ENCODE measurements around the gene HDDC3. TPM values are rescaled to one million over a fixed set of nuclear protein-coding genes. Genes with fewer than 3 reads are reported as not detected.
"Not testable (repeated sequence)": the region's sequence is repeated elsewhere in the genome, so short reads cannot be mapped to it uniquely, and the experiment has no call there.

The HDDC3 gene
- total RNA-seq, 1 donor from 2014 or later = 16.7 TPM

GRCh38 chr15:90929246-90930019 lies 2.9 kb downstream of the HDDC3 start:
- DNase-seq = peak; percentile 12

DNA sequence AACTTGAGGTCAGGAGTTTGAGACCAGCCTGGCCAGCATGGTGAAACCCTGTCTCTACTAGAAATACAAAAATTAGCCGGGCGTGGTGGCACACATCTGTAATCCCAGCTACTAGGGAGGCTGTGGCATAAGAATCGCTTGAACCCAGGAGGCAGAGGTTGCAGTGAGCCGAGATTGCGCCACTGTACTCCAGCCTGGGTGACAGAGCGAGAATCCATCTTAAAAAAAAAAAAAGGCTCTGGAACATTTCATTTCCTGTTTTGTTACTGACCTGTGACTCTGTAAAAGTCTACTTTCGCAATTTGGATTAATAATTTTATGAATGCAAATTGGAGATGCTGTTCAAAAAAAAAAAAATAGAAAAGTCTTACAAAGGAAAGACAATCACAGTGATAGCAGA lies 4.2 kb downstream of the HDDC3 start:
- DNase-seq = not testable (repeated sequence)

DNA sequence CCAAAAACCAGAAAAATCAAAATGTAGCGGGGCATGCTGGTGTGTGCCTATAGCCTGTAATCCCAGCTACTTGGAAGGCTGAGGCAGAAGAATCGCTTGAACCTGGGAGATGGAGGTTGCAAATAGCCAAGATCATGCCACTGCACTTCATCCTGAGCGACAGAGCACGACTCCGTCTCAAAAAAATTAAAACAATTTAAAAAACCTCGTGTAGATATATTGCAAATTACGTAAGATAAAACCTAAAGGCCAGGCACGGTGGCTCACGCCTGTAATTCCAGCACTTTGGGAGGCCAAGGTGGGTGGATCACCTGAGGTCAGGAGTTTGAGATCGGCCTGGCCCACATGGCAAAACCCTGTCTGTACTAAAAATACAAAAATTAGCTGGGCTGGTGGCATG lies 5.6 kb downstream of the HDDC3 start:
- not testable (repeated sequence) for DNase-seq

DNA sequence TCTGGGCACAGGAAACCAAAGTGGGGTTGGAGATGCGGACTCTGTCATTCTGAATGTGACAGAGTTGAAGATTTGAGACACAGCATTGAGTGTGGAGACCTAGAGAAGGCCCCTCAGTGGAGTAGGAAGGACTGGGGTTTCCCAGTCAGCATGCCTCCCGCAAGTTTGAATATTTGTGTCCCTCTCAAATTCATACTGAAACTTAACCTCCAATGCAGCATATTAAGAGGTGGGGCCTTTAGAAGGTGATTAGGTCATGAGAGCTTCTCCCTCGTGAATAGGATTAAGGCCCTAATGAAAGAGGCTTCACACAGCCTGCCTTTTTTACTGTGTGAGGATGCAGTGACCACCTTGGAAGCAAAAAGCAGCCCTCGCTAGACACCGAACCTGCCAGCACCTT lies 8.0 kb downstream of the HDDC3 start:
- no peak for DNase-seq

DNA sequence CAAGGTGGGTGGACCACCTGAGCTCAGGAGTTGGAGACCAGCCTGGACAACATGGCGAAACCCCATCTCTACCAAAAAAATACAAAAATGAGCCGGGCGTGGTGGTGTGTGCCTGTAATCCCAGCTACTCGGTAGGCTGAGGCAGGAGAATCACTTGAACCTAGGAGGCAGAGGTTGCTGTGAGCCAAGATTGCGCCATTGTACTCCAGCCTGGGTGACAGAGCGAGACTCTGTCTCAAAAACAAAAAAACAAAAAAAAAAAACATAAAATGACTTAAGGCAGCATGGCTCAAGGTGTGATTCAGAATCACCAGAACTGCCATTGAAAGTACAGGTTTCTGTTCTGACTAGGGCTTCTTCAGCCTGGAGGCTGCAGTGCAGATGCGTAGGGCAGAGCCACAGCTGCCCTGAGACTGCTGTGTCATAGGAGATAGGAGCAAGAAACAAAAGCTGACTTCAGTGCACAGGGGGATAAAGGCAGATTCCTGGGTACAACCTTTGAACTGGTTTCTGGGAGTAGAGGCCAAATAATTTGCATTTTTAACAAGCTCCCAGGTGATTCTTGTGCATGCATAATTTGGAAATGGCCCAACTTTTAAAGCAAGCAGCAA lies 9.5 kb downstream of the HDDC3 start:
- DNase-seq = not testable (repeated sequence)

DNA sequence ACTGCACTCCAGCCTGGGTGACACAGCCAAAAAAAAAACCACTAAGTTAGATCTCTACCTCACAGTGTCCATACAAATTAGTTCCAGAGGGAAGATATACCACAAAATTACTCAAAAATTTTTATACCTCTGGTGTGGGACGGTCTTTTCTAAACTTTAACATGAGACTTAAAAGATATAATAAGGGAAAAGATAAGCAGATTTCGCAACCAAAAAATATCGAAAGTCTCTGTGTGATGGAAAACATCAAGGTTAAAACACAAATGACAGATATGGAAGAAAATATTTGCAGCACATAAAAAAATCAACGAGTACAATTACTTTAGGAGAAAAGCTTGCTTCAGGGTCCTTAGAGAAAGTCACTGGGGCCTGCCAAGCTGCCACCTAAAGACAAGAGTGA lies 10.5 kb downstream of the HDDC3 start:
- DNase-seq = no peak

DNA sequence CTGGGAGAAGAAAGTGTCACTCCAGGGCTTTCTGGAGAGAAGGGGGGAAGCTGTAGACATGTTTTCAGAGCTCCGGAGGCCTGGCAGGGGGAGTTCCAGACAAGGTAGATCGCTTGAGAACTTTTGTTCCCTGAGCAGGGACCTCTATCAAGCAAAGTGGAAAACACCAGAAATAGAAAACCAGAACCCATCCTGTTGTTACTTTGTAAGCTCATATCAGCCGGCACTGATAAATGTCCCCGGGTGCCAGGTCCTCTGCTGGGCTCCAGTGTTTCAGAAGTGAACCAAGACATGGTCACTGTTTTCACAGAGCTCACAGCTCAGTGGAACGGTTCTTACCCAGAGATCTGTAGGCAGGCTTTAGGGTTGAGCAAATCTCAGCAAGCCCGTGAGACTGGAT lies 13.5 kb downstream of the HDDC3 start:
- DNase-seq = no peak

DNA sequence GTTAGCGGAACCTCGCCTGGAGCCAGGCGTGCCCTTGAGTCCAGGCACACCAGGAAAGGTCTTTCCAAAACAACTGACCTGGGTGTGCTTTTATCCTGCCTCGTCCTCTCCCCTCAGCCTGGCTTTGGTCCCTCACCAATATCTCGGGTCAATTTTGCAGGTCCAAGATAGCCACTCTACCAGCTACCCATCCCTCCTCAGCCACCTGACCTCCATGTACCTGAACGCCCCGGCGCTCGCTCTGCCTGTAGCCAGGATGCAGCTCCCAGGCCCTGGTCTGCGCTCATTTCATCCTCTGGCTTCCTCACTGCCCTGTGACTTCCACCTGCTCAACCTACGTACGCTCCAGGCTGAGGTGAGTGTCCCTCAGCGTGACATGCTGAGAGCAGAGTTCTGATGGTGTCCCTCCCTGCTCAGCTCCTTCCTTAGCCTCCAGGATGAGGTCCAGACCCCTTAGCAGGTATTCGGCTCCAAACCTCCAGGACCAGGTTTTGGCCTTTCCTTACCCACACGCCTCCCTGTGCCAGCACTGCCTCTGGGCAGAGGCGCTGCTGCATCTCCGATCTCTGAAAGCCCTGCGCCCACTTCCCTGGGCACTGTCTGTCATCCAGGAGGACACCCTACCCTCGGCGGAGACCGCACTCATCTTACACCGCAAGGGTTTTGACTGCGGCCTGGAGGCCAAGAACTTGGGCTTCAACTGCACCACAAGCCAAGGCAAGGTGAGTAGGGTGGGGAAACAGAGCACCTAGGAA lies 14.1 kb downstream of the HDDC3 start:
- no peak for DNase-seq

DNA sequence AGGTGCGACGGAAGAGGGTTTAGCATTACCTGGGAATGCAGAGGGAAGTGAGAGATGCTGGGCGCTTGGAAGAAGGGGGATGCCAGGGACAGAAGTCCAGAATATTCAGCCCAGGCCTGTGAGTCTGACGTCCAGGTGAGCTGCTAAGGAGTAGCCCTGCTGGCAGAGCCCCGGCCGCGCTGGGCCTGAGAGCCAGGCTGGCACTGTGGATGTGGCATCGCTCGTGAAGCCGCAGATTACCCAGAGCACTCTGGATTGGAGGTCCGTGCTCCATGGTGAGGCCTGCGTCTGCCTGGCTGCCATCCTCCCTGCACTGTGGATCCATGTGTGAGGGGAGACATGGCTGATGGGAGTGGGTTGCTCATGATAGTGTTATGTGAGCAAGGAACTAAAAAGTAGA lies 14.8 kb downstream of the HDDC3 start:
- DNase-seq = no peak

- no peak for DNase-seq
These were observed 15.9 kb downstream of the HDDC3 start for GRCh38 chr15:90916461-90916860.

DNA sequence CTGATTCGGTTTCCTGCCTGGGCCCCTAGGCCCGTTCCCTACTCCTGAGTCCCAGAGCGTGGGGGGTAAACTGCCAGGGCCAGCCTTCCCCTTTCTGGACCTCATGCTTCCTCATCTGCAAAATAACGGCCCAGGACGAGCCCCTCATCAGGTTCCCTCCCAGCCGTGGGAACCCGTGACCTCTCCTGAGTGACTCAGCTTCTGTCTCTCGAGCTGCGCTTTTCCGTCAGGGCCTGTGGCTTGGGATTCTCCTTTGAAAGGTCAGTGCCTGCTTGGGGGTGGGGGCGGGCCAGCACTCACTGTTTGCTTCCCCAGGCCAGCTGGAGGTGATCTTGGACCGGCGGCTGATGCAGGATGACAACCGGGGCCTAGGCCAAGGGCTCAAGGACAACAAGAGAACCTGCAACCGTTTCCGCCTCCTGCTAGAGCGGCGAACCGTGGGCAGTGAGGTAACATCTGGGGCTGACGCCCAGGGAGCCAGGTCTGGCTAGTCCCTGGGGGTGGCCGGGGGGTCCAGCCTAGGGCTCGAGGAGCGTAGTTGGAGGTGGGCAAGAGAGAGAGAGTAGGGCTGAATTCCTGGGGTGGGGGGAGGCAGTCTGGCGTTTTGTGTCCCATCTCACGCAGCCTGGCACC lies 16.4 kb downstream of the HDDC3 start:
- peak; percentile 10 for DNase-seq

DNA sequence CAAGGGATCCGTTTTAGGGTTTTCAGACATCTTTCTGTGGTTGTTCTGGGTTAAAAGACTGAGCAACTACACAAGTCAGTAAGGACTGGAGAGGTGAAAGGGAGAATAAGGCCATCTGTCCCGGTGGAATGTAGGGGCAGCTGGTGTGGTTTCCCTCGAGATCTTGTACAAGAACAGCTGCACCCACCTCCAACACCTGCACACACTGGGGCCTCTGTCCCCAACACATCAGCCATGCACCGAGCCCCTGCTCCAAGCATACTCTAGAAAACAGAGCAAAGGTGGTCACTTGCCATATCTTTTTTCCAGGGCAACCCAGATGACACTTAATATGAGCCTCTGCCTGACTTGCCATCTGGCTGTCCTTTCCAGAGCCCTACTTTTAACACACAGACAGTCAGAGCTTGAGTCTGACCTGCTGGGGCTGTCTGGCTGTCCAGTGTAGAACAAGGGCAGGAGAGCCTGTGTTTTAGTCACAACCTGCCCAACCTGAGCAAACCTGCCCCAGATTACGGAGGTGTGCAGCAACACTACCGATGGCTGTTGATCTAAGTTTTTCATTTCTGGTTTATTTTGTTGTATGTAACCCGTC lies 17.0 kb downstream of the HDDC3 start:
- DNase-seq = no peak

DNA sequence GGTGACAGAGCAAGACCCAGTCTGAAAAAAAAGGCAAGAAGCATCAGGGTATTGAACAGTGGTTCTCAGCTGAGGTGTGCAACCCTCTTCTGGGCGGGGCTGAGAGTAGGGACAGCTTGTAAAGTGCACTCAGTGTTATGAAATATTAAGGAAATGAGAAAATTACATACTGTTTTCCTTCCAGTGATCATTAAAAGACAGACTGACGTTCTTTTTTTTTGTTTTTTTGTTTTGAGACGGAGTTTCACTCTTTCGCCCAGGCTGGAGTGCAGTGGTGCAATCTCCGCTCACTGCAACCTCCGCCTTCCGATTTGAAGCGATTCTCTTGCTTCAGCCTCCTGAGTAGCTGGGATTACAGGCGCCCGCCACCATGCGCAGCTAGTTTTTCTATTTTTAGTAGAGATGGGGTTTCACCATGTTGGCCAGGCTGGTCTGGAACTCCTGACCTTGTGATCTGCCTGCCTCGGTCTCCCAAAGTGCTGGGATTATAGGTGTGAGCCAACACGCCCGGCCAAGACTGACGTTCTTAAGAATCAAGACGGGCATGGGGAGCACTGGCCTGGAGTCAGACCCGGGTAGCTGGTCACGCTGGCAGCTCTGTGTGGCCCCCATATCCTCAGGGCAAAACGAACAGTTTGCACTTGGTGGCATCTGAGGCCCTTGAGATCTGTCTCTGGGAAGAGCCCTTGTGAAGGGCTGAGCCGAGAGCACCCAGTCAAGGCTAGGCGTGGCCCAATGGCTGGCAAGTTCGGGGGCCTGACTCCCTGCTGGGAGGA lies 17.9 kb downstream of the HDDC3 start:
- no peak for DNase-seq

DNA sequence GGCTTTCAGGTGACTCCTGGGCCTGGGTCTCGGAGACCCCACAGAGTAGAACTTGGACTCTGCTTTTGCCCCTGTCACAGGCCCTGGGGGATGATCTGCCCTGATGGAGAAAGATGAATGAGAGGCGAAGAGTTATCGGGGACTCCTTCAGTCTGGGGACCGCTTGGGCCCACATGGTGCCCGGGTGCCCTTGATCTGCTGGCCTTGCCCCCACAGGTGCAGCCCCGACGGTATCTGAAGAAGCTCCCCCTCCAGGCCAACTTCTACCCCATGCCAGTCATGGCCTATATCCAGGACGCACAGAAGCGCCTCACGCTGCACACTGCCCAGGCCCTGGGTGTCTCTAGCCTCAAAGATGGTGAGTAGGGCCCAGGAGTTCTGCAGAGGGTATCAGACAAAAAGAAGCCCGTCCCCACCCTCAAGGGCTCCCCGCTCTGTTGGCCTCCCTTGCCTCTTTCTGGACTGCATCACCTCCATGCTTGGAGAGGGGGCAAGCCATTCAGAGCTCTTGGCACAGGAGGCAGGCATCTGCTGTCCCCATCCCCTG lies 18.9 kb downstream of the HDDC3 start:
- DNase-seq = no peak

- DNase-seq = no peak
These were observed 19.6 kb downstream of the HDDC3 start for GRCh38 chr15:90912770-90913075.

GRCh38 chr15:90911906-90912769 lies 20.2 kb downstream of the HDDC3 start:
- DNase-seq = no peak

- no peak for DNase-seq
These were observed 21.1 kb downstream of the HDDC3 start for GRCh38 chr15:90911302-90911623.

- DNase-seq = no peak
These were observed 21.7 kb downstream of the HDDC3 start for GRCh38 chr15:90910441-90911301.

DNA sequence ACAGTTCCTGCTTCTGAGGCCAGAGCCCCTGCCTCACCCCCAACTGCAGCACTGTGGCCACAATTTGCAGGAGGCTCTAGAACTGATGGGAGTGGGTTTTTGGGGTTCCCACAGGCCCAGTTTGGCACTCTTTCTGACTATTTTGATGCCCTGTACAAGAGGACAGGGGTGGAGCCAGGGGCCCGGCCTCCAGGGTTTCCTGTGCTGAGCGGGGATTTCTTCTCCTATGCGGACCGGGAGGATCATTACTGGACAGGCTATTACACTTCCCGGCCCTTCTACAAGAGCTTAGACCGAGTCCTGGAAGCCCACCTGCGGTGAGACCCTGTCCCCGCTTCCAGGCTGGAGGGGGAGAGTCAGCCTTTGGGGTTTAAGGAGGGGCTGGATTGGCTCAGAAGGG lies 22.4 kb downstream of the HDDC3 start:
- no peak for DNase-seq

- DNase-seq = not testable (repeated sequence)
These were observed 22.9 kb downstream of the HDDC3 start for GRCh38 chr15:90909449-90909848.

Data from dermis blood vessel endothelial cell (primary cell).